ENCODE results near the gene MADCAM1. TPM values are rescaled to one million over a fixed set of nuclear protein-coding genes. Genes with fewer than 3 reads are reported as not detected.

Gene MADCAM1
- total and polyA plus RNA-seq, 10 donors, result 3.0 to 33.6 (median 5.6) TPM

DNA sequence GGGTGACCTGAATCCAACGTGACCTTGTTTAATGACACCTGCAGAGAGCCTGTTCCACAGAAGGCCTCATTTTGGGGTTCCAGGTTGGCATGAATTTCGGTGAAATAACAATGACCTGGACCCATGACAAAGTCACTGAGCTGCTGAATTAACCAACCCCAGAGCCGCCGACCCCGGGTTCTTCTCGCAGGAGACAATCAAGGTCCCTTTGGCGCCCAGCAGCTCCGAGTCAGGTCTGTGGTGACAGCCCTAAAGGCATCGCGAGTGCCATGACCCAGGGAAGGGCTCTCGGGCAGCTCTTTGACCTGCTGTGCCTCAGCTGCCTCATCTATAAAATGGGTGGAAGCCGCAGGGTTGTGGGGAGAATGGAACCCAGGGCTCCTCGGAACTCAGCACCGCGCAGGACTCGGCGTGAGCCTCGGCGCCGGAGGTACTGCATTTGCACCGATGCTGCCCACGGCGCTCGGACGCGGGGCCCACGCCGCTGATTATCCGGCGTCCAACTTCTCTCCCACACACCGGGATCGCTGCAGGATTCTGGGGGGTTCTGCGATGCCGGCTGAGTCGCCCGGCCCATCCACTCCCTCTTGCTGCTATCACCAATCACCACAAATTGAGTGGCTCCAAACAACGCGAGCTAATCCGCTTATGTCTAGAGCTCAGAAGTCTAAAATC is 41.1 kb upstream of the MADCAM1 start:
- no peak for DNase-seq
- H3K36me3 ChIP-seq, result no peaks in the 10 kb centered on the region
- peaks cover 0 to 16% (median 2%) of the 10 kb centered on the region in 8 donors for H3K9me3 ChIP-seq
- TF ChIP-seq POLR2AphosphoS5 (IDR thresholded peaks at IDR 0.05) (no peak), POLR2A (IDR thresholded peaks at IDR 0.05) (no peak)
- TF ChIP-seq, protein P1, sequence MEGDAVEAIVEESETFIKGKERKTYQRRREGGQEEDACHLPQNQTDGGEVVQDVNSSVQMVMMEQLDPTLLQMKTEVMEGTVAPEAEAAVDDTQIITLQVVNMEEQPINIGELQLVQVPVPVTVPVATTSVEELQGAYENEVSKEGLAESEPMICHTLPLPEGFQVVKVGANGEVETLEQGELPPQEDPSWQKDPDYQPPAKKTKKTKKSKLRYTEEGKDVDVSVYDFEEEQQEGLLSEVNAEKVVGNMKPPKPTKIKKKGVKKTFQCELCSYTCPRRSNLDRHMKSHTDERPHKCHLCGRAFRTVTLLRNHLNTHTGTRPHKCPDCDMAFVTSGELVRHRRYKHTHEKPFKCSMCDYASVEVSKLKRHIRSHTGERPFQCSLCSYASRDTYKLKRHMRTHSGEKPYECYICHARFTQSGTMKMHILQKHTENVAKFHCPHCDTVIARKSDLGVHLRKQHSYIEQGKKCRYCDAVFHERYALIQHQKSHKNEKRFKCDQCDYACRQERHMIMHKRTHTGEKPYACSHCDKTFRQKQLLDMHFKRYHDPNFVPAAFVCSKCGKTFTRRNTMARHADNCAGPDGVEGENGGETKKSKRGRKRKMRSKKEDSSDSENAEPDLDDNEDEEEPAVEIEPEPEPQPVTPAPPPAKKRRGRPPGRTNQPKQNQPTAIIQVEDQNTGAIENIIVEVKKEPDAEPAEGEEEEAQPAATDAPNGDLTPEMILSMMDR (IDR thresholded peaks at IDR 0.05 in 8 of 11, conservative IDR thresholded peaks at IDR 0.05 in 3 of 11), result no peak
- 91 to 94% (median 94%) methylated on average over 21 to 39 of the region's 39 CpGs for WGBS, 5 donors
- no peak overlapping the region for H3K27ac ChIP-seq
- intact Hi-C loops (cut with DNase I; ENCODE audit: low total_unique reads), result no loop called here
- H3K4me1 ChIP-seq, result peaks cover 0 to 9% (median 6%) of the 10 kb centered on the region in 6 donors
- H3K4me3 ChIP-seq, result no peak overlapping the region
- H3K27me3 ChIP-seq (replicated peaks in 1 of 7), result peaks cover 0 to 17% (median 8%) of the 10 kb centered on the region in 7 donors

DNA sequence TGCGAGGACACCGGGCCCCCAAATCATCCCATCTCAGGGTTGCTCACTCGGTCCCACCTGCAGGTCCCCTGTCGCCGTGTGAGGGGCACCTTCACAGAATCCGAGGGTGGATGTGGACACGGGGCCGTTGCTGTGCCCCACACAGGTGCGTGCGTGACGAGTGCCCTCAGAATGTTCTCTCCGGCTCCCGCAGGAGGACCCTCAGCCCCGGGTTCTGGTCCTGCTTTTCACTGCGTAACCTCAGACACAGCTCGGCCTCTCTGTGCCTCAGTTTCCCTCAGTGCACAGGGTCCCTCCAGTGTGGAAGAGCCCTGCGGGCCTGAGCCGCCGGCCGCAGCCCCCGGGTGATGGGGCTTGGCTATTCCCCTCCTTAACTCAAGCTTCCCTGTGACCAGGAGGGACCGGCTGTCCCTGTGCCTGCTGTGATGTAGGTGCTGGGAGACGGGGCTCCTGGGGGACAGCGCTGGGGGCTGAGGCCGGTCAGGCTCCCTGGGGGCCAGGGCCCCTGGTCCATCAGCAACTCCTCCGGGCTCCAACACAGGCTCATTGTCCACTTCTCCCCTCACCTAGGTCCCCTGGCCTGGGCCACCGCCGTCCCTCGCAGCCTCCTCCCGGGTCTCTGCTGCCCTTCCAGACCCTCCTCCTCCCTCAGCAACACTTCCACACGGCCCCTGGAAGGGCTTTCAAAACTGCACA is 40.3 kb upstream of the MADCAM1 start:
- TF ChIP-seq POLR2A (IDR thresholded peaks at IDR 0.05) (no peak), POLR2AphosphoS5 (IDR thresholded peaks at IDR 0.05) (no peak)
- TF ChIP-seq, protein P1 (IDR thresholded peaks at IDR 0.05 in 8 of 11, conservative IDR thresholded peaks at IDR 0.05 in 3 of 11), result no peak
- peaks cover 0 to 7% (median under 1%) of the 10 kb centered on the region in 8 donors for H3K9me3 ChIP-seq
- DNase-seq, result no peak
- peaks cover 0 to 13% (median 8%) of the 10 kb centered on the region in 6 donors for H3K4me1 ChIP-seq
- H3K27me3 ChIP-seq (replicated peaks in 1 of 7), result peaks cover 0 to 22% (median 12%) of the 10 kb centered on the region in 7 donors
- H3K27ac ChIP-seq, result no peak overlapping the region
- intact Hi-C loops (cut with DNase I; ENCODE audit: low total_unique reads), result no loop called here
- 89 to 92% (median 90%) methylated on average over 21 to 31 of the region's 31 CpGs for WGBS, 5 donors
- no peaks in the 10 kb centered on the region for H3K36me3 ChIP-seq
- H3K4me3 ChIP-seq, result no peak overlapping the region

DNA sequence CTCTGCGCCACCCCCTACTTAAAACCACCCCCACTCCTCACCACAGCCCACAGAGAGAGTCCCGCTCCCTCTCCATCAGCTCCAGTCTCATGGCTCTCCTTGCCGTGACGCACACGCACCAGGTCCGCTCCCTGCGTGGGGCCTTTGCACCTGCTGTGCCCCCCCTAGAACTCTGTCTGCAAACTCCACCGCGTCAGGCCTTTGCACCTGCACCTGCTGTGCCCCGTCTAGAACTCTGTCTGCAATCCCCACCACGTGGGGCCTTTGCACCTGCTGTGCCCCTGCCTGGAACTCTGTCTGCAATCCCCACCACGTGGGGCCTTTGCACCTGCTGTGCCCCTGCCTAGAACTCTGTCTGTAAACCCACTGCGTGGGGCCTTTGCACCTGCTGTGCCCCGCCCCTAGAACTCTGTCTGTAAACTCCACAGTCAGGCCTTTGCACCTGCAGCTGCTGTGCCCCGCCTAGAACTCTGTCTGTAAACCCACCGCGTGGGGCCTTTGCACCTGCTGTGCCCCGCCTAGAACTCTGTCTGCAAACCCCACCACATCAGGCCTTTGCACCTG is 39.7 kb upstream of the MADCAM1 start:
- DNase-seq, result no peak
- H3K36me3 ChIP-seq, result no peaks in the 10 kb centered on the region
- no peak overlapping the region for H3K27ac ChIP-seq
- WGBS, 5 donors, result 75 to 87% (median 81%) methylated on average over 18 of the region's 18 CpGs
- peaks cover 0 to 29% (median 18%) of the 10 kb centered on the region in 7 donors for H3K27me3 ChIP-seq (replicated peaks in 1 of 7)
- intact Hi-C loops (cut with DNase I; ENCODE audit: low total_unique reads), result no loop called here
- H3K4me1 ChIP-seq, result peaks cover 2 to 19% (median 15%) of the 10 kb centered on the region in 6 donors
- TF ChIP-seq, protein P1 (IDR thresholded peaks at IDR 0.05 in 8 of 11, conservative IDR thresholded peaks at IDR 0.05 in 3 of 11), result no peak
- TF ChIP-seq POLR2A (IDR thresholded peaks at IDR 0.05) (no peak), POLR2AphosphoS5 (IDR thresholded peaks at IDR 0.05) (no peak)
- peaks cover 0 to 1% (median 0%) of the 10 kb centered on the region in 8 donors for H3K9me3 ChIP-seq
- H3K4me3 ChIP-seq, result no peak overlapping the region

DNA sequence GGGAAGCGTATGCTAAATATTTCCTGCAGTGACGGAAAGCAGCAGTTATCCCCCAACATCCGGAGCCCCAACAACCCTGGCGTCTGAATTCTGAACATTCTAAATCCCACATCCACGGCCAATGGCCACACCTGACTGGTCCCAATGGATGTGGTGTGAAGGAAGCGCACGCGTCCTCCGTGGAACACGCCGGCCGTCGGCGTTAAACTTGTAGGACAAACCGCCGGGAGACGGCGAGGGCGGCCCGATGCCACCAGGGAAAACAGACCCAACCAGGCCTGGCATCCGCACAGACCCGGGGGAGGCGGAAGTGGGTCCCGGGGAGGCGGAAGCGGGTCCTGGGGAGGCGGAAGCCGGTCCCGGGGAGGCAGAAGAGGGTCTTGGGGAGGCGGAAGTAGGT is 38.6 kb upstream of the MADCAM1 start:
- TF ChIP-seq POLR2A (IDR thresholded peaks at IDR 0.05), result no peak
- H3K4me1 ChIP-seq, result peaks cover 3 to 26% (median 21%) of the 10 kb centered on the region in 6 donors
- no peak overlapping the region for H3K27ac ChIP-seq
- no peak for DNase-seq
- 91 to 96% (median 93%) methylated on average over 29 to 30 of the region's 30 CpGs for WGBS, 5 donors
- H3K36me3 ChIP-seq, result no peaks in the 10 kb centered on the region
- H3K4me3 ChIP-seq, result no peak overlapping the region
- intact Hi-C loops (cut with DNase I; ENCODE audit: low total_unique reads), result no loop called here
- no peaks in the 10 kb centered on the region for H3K9me3 ChIP-seq
- peaks cover 0 to 39% (median 26%) of the 10 kb centered on the region in 7 donors for H3K27me3 ChIP-seq (replicated peaks in 1 of 7)

Measured in spleen (tissue), 11 donors.